ENCODE measurements around the gene LARP6.
"Not testable (repeated sequence)": the region's sequence is repeated elsewhere in the genome, so short reads cannot be mapped to it uniquely, and the experiment has no call there.

LARP6 gene

GRCh38 chr15:70869346-70869745 lies 15.4 kb upstream of the LARP6 start:
- in situ Hi-C loops (cut with MboI; ENCODE audit: low pct_unique_long_range_greater_than_20kb, low sequenced_read_pairs, unreplicated experiment), result no loop called here
- no peak for DNase-seq (ENCODE audit: low spot score)
- no peak for TF ChIP-seq CTCF (IDR thresholded peaks at IDR 0.05; ENCODE audit: extremely low read depth, insufficient read depth, missing control alignments)

- in situ Hi-C loops (cut with MboI; ENCODE audit: low pct_unique_long_range_greater_than_20kb, low sequenced_read_pairs, unreplicated experiment), result no loop called here
- TF ChIP-seq CTCF (IDR thresholded peaks at IDR 0.05; ENCODE audit: extremely low read depth, insufficient read depth, missing control alignments), result no peak
- no peak for DNase-seq (ENCODE audit: low spot score)
These were observed 14.0 kb upstream of the LARP6 start for GRCh38 chr15:70867911-70868467.

GRCh38 chr15:70866982-70867641 lies 13.2 kb upstream of the LARP6 start:
- DNase-seq (ENCODE audit: low spot score), result no peak
- TF ChIP-seq CTCF (IDR thresholded peaks at IDR 0.05; ENCODE audit: extremely low read depth, insufficient read depth, missing control alignments), result no peak
- in situ Hi-C loops (cut with MboI; ENCODE audit: low pct_unique_long_range_greater_than_20kb, low sequenced_read_pairs, unreplicated experiment), result no loop called here

- TF ChIP-seq CTCF (IDR thresholded peaks at IDR 0.05; ENCODE audit: extremely low read depth, insufficient read depth, missing control alignments), result no peak
- in situ Hi-C loops (cut with MboI; ENCODE audit: low pct_unique_long_range_greater_than_20kb, low sequenced_read_pairs, unreplicated experiment), result no loop called here
- DNase-seq (ENCODE audit: low spot score), result no peak
These were observed 9.7 kb upstream of the LARP6 start for GRCh38 chr15:70863450-70864218.

- no peak for TF ChIP-seq CTCF (IDR thresholded peaks at IDR 0.05; ENCODE audit: extremely low read depth, insufficient read depth, missing control alignments)
- in situ Hi-C loops (cut with MboI; ENCODE audit: low pct_unique_long_range_greater_than_20kb, low sequenced_read_pairs, unreplicated experiment), result no loop called here
- DNase-seq (ENCODE audit: low spot score), result no peak
These were observed 6.0 kb upstream of the LARP6 start for GRCh38 chr15:70859998-70860397.

GRCh38 chr15:70859322-70859908 lies 5.5 kb upstream of the LARP6 start:
- TF ChIP-seq CTCF (IDR thresholded peaks at IDR 0.05; ENCODE audit: extremely low read depth, insufficient read depth, missing control alignments), result no peak
- in situ Hi-C loops (cut with MboI; ENCODE audit: low pct_unique_long_range_greater_than_20kb, low sequenced_read_pairs, unreplicated experiment), result no loop called here
- DNase-seq (ENCODE audit: low spot score), result no peak

GRCh38 chr15:70858614-70859321 lies 4.8 kb upstream of the LARP6 start:
- DNase-seq (ENCODE audit: low spot score); in situ Hi-C loops (cut with MboI; ENCODE audit: low pct_unique_long_range_greater_than_20kb, low sequenced_read_pairs, unreplicated experiment): not testable (repeated sequence)
